HG02623 (cell line): Measurements from ENCODE around the gene TBC1D5.

Source experiments
- ATAC-seq: cut with Tn5 transposase; IDR thresholded peaks from one replicate; pipeline ENCODE4 v1.9.1; 2021; ENCODE audit warnings: moderate library complexity; ENCODE audit not compliant: unreplicated experiment

TBC1D5 gene

GRCh38 chr3:17258823-17259436 lies 483.5 kb downstream of the TBC1D5 start:
- ATAC-seq = no peak

GRCh38 chr3:17257269-17257668 lies 485.2 kb downstream of the TBC1D5 start:
- no peak for ATAC-seq

- no peak for ATAC-seq
Measured at GRCh38 chr3:17243621-17244020, 498.8 kb downstream of the TBC1D5 start.

GRCh38 chr3:17239417-17239816 lies 503.0 kb downstream of the TBC1D5 start:
- no peak for ATAC-seq

GRCh38 chr3:17238023-17238422 lies 504.4 kb downstream of the TBC1D5 start:
- no peak for ATAC-seq

GRCh38 chr3:17235310-17235709 lies 507.1 kb downstream of the TBC1D5 start:
- no peak for ATAC-seq

GRCh38 chr3:17234382-17234781 lies 508.0 kb downstream of the TBC1D5 start:
- ATAC-seq = no peak

GRCh38 chr3:17233398-17233800 lies 509.0 kb downstream of the TBC1D5 start:
- ATAC-seq = peak; percentile 92

- no peak for ATAC-seq
Measured at GRCh38 chr3:17232442-17232841, 510.0 kb downstream of the TBC1D5 start.

GRCh38 chr3:17231537-17232261 lies 510.7 kb downstream of the TBC1D5 start:
- ATAC-seq = no peak

- no peak for ATAC-seq
Measured at GRCh38 chr3:17227472-17227871, 515.0 kb downstream of the TBC1D5 start.

GRCh38 chr3:17221529-17221928 lies 520.9 kb downstream of the TBC1D5 start:
- ATAC-seq = no peak

GRCh38 chr3:17219593-17219992 lies 522.8 kb downstream of the TBC1D5 start:
- no peak for ATAC-seq

- no peak for ATAC-seq
Measured at GRCh38 chr3:17218587-17218986, 523.8 kb downstream of the TBC1D5 start.

- no peak for ATAC-seq
Measured at GRCh38 chr3:17217588-17217987, 524.8 kb downstream of the TBC1D5 start.

- ATAC-seq = no peak
Measured at GRCh38 chr3:17213102-17213501, 529.3 kb downstream of the TBC1D5 start.

GRCh38 chr3:17207979-17208378 lies 534.5 kb downstream of the TBC1D5 start:
- ATAC-seq = no peak

- no peak for ATAC-seq
Measured at GRCh38 chr3:17207019-17207418, 535.4 kb downstream of the TBC1D5 start.

GRCh38 chr3:17204049-17204650 lies 538.3 kb downstream of the TBC1D5 start:
- ATAC-seq = no peak

GRCh38 chr3:17201538-17201937 lies 540.9 kb downstream of the TBC1D5 start:
- no peak for ATAC-seq

- peak; percentile 71 for ATAC-seq
Measured at GRCh38 chr3:17195856-17196604, 546.4 kb downstream of the TBC1D5 start.
